HG02973 (cell line): ENCODE measurements around the gene RIN1.
"Not testable (repeated sequence)": the region's sequence is repeated elsewhere in the genome, so short reads cannot be mapped to it uniquely, and the experiment has no call there.

ENCODE experiments used
- ATAC-seq: cut with Tn5 transposase; IDR thresholded peaks from one replicate; pipeline ENCODE4 v1.9.1; 2021; ENCODE audit warnings: moderate library complexity; ENCODE audit not compliant: unreplicated experiment

The RIN1 gene, protein sequence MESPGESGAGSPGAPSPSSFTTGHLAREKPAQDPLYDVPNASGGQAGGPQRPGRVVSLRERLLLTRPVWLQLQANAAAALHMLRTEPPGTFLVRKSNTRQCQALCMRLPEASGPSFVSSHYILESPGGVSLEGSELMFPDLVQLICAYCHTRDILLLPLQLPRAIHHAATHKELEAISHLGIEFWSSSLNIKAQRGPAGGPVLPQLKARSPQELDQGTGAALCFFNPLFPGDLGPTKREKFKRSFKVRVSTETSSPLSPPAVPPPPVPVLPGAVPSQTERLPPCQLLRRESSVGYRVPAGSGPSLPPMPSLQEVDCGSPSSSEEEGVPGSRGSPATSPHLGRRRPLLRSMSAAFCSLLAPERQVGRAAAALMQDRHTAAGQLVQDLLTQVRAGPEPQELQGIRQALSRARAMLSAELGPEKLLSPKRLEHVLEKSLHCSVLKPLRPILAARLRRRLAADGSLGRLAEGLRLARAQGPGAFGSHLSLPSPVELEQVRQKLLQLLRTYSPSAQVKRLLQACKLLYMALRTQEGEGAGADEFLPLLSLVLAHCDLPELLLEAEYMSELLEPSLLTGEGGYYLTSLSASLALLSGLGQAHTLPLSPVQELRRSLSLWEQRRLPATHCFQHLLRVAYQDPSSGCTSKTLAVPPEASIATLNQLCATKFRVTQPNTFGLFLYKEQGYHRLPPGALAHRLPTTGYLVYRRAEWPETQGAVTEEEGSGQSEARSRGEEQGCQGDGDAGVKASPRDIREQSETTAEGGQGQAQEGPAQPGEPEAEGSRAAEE

DNA sequence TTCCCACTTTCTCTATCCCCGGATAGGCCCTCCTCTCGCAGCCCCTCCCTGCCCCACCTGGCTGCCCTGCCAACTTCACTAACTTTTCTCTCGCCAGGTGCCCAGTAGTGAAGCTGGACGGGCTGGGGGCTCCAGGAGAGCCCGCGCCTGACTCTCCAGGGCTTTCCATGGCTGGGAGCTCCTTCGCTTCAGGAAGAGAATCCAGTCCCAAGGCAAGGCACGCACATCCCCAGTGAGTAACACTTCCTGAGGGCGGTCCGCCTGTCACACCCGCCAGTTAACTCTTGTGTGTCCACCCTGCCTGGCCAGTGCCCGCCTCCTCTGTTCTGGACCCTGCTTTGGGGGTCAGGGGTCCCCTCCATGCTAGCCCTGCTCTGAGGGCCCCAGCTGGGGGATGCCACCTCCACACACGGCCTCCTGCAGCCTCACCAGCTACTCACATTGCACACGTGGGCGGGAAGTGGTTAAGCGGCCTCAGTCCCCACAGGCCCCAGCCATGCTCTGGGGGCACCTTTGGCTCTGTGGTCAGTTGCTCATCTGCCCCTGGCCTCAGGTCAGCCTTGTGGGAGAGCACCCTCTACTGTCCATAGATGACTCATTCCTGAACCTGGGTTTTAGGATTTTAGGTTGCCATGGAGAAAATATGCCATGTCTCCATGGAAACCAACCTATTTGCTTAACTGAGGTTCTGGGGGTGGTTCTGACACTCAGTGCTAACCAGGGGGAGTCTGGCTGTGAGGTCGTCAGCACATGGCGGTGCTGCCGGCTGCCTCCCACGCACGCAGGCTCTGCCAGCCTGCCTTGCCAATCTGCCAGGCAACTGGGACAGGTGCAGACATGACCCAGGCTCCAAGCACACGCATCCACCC, at the start of gene RIN1:
TSS of gene RIN1 (minus strand) at position 201 of the 869 bp plus-strand sequence. CDS start at position 169, 32 bp downstream.
- peak; percentile 54 for ATAC-seq

DNA sequence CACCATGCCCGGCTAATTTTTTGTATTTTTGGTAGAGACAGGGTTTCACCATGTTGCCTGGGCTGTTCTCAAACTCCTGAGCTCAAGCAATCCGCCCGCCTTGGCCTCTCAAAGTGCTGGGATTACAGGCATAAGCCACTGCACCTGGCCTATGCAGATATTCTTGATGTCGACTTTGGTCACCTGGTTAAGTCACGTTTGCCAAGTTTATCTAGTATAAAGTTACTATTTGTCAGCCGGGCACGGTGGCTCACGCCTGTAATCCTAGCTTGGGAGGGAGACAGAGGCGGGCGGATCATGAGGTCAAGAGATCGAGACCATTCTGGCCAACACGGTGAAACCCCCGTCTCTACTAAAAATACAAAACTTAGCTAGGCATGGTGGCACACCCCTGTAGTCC, 48.1 kb upstream of the RIN1 start:
- ATAC-seq, result not testable (repeated sequence)

DNA sequence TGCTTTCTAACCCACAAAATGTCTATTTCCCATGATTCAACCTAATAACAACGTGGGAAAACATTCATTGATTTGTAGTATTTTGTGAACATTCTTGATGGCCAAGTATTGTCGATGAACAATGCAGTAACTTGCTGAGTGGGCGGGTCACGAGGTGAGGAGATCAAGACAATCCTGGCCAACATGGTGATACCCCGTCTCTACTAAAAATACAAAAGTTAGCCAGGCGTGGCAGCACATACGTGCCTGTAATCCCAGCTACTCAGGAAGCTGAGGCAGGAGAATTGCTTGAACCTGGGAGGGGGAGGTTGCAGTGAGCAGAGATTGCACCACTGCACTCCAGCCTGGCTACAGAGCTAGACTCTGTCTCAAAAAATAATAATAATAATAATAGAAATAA, 44.0 kb upstream of the RIN1 start:
- ATAC-seq, result not testable (repeated sequence)

DNA sequence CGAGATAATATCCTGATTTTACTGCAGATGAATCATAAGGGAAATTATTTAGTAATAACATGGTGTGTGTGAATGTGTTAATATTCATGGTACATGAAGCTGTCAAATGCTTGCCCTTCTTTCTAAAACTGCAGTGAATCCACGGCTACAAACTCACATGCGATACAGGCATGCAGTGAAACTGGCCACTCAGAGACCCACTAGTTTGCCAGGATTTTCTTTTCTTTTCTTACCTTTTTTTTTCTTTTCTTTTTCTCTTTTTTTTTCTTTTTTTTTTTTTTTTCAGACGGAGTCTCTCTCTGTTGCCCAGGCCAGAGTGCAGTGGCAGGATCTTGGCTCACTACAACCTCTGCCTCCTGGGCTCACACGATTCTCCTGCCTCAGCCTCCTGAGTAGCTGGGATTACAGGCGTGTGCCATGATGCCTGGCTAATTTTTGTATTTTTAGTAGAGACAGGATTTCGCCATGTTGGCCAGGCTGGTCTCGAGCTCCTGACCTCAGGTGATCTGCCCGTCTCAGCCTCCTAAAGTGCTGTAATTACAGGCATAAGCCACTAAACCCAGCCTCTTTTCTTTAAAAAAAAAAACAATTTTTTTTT, 37.6 kb upstream of the RIN1 start:
- not testable (repeated sequence) for ATAC-seq

DNA sequence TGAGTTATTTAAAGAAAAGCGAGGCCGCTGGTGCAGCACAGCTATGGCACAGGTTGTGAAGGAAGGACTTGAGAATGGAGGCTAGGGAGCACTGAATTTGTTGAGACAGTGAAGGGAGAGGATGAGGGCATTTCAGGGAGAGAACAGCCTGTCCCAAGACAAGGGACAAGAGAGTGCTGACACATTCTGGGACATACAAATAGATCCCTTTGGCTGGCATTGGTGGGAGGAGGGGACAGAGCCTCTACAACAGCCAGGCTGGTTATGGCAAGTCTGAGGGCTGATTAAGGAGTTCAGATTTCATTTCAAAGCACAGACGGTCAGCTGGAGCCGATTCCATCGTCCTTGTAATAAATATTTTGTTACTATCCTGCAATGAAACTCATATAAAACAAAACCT, 37.0 kb upstream of the RIN1 start:
- ATAC-seq, result no peak

DNA sequence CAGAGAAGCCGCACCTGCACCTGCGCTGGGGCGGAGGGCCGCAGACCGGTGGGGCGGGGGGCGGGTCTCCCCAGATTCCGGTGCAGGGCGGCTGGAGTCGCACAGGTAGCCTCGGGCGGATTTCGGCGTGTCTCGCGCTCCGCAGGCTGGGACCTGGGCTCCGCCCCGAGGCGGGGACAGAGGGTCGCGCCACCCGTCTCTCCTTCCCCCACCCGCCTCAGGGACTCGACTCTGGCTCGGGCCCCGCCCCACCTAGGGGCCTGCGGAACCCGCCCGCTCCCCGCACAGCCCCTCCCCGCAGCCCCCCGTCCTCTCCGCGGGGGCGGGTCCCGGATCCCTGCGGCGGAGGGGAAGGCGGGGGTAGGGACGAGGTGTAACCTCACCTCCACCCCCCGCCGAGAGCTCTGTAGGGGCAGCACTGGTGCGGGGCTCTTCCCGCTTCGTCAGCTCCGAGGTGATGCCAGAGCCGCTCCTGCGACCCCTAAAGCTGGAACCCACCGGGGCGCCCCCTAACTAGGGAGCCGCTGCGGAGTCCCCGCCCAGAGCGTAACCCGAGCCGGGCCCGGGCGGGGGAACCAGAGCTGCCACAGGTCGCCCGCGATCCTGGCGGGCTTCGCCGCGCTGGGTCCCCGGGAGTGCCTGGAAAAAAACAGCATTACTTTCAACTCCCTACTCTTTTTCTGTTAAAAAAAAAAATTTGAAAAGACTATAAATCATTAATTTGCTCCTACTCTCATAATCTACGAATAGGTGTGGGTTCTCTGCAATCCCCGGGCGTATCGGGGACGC, 35.6 kb upstream of the RIN1 start, which contains the start of gene SLC29A2:
TSS of gene SLC29A2 (minus strand) at position 134 of the 789 bp plus-strand sequence. CDS start 169 bp downstream, outside the sequence.
- peak; percentile 41 for ATAC-seq

DNA sequence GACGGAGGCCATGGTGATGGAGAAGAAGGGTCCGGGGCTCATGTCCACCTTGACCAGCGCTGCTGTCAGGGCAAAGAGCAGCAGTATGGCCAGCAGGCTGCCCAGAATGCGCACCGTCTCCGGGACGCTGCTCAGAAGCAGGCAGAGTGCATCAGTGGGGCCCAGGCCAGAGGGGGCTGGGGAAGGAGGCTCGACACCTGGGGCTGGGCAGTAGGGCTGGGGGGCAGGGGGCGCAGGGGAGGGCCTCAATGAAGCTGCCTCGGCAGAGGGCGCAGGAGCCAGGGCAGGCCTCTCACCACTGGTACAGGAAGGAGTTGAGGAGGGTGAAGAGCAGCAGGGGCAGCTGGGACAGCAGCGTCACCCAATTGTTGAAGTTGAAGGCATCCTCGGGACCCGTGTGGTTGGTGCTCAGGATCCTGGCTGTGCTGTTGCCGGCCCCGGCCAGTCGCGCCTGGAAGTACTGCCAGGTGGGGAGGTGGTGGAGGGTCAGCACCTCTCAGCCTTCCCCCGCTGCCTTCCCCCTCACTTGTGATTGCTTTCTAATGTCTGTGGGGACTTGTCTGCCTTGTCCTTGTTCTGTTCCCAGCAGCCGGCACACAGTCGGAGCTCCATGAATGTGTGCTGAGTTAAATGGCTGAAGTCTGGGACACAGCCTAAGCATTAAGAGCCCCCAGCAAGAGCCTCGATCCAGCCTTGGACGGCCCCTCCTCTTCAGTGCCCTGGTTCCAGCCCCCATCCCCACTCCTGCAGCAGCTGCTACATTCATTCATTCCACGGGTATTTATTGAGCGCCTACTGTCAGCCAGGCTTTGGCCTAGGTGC, 33.0 kb upstream of the RIN1 start:
- no peak for ATAC-seq

DNA sequence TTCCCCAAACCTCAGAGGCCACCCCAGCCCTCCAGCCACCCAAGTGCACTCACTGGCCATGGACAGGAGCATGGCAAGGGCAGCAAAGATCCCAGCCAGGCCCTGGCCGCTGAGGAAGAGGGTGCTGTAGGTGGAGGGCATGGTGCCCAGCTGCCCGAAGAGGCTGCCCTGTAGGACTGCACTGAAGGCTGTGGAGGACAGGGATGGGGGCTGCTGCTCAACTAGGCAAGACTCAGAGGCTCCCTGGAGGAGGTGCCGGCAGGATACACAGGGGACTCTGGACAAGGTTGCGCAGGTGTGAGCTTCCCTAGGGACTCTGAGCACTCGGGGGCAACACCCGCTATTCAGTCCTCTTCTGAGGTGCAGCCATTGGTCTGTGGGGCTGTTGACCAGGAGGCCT, 32.2 kb upstream of the RIN1 start:
- no peak for ATAC-seq

DNA sequence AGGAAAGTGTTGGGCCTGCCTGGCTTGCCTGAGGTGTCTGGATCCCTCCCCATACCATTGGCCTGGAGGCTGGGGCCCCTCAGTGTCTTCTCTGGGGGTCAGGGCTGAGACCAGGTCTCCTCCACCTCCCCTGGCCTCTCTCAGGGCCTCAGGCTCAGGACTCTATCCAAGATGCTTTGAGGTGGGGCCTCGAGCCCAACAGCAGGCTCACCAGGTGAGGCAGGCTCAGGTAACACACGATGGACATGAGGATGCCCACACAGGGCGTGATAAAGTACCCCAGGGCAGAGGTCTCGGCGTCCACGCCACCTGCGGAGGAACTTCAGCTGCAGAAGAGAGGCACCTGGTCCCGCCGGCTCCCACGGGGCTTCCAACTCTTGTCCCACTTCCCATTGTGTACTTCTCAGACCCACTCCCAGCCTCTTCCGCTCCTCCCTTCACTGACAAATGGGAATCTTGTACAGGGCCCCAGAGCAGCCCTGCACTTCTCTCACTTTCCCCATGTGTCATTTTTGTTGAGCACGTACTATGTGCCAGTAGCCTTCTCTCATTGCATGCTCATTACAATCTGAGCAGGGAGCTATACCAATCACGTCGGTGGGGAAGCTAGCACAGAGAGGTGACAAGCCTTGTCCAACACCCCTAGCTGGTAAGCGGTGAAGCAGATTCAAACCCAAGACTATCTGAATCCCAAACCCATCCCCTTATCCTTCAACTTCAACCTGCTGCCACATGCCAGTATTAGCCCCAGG, 31.5 kb upstream of the RIN1 start:
- no peak for ATAC-seq

DNA sequence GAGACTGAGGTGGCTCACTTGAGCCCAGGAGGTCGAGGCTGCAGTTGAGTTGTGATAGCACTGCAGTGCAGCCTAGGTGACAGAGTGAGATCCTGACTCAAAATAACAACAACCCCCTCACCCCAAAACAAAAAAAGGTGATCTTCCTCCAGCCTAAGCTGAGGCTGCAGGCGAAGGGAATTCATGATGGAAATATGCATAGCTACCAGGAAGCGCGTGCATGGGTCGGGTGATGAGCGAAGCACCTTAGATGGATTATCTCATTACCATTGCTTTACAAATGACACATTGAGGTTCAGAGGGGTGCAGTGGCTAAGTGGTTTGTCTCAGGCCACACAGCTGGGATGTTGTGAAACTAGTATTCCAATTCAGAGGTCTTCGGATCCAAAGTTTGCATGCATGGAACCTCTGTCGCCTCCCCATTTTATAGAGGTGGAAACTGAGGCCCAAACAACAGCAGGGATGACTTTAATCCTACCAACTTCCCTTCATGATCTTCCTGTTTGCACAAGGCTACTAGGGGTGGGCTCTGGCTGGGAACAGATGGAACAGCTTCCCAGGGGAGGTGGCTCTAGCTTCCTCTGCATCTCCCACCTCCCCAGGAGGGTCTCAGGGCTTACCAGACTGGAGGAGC, 30.7 kb upstream of the RIN1 start:
- ATAC-seq, result no peak

DNA sequence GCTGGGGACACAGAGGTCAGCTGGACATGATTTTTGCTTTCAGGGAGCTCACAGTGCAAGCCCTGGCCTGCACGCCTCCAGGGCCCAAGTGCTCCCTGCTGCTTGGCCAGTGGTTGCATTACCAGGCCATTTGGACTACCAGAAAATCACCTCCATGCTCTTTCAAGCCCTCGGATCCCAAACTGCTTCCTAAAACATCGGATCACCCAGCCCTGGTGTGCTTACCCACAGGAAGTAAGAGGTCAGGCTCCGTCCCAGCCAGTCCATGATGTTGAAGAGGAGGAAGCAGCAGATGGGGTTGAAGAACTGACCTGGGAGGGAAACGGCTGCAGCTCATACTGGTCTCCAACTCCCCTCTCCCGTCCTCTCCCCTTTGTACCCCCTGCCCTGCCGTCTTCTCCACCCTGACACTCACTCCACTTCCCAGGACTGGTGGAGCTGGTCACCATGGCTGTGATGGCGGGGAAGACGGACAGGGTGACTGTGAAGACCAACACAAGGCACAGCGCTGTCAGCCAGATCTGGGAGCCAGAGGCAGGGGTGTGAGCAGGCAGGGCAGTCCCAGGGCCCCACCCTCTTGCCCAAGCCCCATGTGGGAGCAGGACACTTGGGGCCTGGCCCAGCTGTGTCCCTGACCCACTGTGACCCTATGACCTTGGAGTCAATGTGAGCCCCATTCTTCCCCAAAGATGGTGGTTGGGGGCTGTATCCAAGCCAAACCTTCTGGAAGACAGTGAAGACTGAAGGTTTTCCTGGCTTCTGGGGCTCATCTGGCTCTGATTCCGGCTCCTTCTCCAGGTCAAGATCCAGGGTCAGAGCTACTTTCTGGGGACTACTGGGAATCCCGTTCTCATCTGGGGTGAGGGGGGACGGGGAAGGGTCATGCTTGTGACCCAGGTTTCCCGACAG, 29.7 kb upstream of the RIN1 start:
- ATAC-seq, result no peak

DNA sequence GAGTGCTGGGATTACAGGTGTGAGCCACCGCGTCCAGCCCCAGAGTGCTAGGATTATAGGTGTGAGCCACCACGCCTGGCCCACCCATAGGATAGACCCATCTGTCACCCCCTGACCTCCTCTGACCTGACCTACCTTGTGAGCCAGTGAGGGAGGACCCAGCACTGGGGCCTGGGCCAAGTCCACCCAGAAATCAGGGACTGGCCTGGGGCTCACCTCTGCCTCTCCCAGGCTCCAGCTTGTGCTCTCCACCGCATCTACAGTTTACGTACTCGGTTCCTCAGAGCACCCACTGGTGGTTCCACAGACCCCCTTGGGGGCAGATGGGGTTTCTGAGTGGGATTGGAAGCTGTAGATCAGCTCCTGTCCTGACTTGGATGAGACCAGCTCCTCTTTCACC, 28.9 kb upstream of the RIN1 start:
- ATAC-seq, result no peak

DNA sequence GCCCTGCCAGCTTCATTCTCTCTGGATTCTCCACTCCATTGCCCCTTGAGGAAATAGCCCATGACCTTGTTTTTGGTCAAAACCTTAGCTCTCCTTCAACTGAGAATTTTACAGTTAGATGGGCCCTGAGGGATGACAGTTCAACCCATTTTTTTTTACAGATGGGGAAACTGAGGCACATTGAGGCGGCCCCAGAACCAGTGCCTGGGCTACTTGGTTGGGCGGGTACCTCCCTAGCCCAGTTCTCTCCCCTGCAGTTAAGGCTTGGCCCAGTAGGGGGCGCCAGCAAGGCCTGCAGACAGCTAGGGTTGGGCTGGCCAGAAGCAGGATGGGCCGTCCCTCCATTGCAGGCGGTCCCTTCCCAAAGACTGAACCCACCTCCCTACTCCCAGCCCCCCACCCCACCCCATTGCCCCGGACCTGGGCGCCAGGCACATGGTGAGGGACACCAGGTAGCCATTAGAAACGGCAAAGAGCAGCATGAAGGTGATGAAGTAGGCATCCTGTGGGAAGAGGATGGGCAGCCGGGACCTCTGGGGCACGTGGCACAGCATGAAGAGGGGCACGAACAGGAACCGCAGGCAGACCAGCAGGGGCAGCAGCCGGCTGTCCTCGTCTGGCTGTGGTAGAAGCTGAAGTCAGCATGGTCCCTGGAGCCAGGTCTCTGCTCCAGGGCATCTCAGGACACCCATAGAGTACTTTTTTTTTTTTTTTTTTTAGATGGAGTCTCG, 27.7 kb upstream of the RIN1 start:
- no peak for ATAC-seq

DNA sequence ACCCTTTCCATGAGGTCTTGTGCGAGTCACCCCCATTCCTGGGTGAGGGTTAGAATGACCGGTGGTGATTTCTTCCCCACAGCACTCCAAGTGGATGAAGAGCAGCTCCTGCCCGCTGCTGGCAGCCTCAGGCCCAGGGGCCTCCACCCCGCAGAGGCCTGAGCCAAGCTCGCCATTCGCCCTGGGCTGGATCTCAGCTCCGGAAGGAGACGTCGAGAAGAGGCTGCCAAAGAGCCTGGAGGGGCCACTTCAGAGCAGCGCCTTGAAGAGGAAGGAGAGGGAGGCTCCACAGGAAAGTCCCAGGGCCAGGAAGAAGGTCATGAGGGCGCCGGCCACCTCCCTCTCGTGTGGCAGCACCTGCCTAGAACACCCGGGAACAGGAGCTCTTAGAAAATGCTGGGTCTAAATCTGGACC, 27.0 kb upstream of the RIN1 start:
- ATAC-seq, result no peak

DNA sequence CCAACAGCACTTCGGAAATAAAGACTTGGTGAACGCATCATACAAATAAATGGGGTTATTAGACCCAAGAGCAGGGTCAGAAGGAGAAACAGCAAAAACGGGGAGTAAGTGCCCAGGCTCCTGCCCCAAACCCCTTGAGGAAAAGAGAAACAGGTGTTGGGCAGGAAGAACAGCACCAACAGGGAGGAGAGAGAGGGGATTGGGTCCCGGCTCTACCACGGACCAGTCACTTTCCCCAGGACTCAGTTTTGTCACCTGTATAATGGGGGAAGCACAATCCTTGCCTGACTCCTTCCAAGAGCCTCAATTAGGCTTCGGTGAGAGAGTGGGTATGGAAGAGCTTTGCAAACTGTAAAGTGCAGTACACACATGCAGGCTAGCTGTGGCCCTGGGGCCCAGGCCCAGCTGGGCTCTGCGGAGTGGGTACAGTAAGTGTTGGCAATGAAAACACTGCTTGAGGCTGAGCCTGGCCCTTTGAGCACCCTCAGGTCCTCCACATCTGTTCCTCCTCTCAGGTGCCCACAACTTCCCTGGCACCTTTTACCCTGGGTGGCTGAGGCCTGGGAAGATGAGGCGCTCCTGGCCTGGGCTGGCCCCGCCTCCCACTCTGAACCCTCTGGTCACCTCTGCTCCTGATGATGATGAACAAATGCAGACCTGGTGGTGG, 26.4 kb upstream of the RIN1 start:
- no peak for ATAC-seq

DNA sequence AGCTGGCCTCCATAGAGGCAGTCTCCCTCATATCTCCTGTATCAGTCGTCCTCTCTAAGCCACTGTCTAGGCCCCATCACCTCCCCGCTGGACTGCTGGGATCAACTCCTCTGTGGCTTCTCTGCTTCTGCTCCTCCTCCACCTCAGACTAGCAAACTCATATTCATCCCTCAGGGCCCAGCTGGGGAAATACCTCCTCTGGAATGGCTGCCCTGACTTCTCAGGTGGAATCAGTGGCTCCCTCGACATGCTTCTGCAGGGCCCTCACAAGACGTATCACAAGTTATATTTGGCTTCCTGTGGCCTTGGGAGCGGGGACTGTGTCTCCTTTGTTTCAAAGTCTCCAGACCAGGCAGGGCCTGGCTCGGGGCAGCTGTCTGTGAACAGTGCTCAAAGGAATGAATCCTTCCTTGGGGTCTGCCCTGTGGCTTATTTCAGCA, 25.3 kb upstream of the RIN1 start:
- ATAC-seq, result no peak
